CD14-positive monocyte (primary cell): ENCODE data around the gene RFX2. TPM values are rescaled to one million over a fixed set of nuclear protein-coding genes. Genes with fewer than 3 reads are reported as not detected.
"Not testable (repeated sequence)": the region's sequence is repeated elsewhere in the genome, so short reads cannot be mapped to it uniquely, and the experiment has no call there.

ENCODE experiments used
- DNase-seq, 3 donors: peaks; one replicate each; pipeline ENCODE4 v3.0.0-alpha.2; 2011 to 2022
- H2AFZ ChIP-seq: 2 replicates; pipeline ENCODE4 v1.6.0; 2012; ENCODE audit warnings: mild to moderate bottlenecking, low read depth, low read length, inconsistent platforms; ENCODE audit not compliant: insufficient read depth, poor library complexity, severe bottlenecking
- H3K27ac ChIP-seq, 2 donors: 1 replicate in 1 of 2; 2 replicates in 1 of 2; pipeline ENCODE4 v1.5.1; 2012 to 2013; ENCODE audit warnings: low read length in 2 of 2, control low read depth in 1 of 2, inconsistent platforms in 1 of 2, low read depth in 1 of 2, mild to moderate bottlenecking in 1 of 2
- H3K27me3 ChIP-seq, 2 donors: one replicate each; pipeline versions ENCODE4 v1.6.0 to v1.6.1; 2011 to 2013; ENCODE audit warnings: low read length in 2 of 2; ENCODE audit not compliant: control insufficient read depth in 2 of 2, insufficient read depth in 2 of 2
- H3K36me3 ChIP-seq, 2 donors: replicated peaks in 1 of 2; 1 replicate in 1 of 2; 2 replicates in 1 of 2; pipeline versions ENCODE4 v1.5.1 to v1.6.1; 2012 to 2013; ENCODE audit warnings: low read length in 2 of 2, control low read depth in 1 of 2, inconsistent platforms in 1 of 2, mild to moderate bottlenecking in 1 of 2; ENCODE audit not compliant: insufficient read depth in 2 of 2, control insufficient read depth in 1 of 2
- H3K4me1 ChIP-seq, 2 donors: 1 replicate in 1 of 2; 2 replicates in 1 of 2; pipeline versions ENCODE4 v1.5.1 to v1.6.1; 2012 to 2013; ENCODE audit warnings: low read length in 2 of 2, control low read depth in 1 of 2, inconsistent platforms in 1 of 2, mild to moderate bottlenecking in 1 of 2, moderate library complexity in 1 of 2; ENCODE audit not compliant: insufficient read depth in 2 of 2, control insufficient read depth in 1 of 2
- H3K4me2 ChIP-seq: replicated peaks from 2 replicates; pipeline ENCODE3; 2012; ENCODE audit warnings: low read length, moderate library complexity, mild to moderate bottlenecking; ENCODE audit not compliant: poor library complexity, severe bottlenecking; ENCODE audit errors: extremely low read depth
- H3K4me3 ChIP-seq, 3 experiments: fragments of 200-600 bp in 1 of 3; sonication (generic) in 1 of 3; replicated peaks in 1 of 3; 1 replicate in 2 of 3; 2 replicates in 1 of 3; pipeline ENCODE4 v1.5.1; 2011 to 2013; ENCODE audit warnings: low read length in 3 of 3, mild to moderate bottlenecking in 3 of 3, control low read depth in 2 of 3, low read depth in 2 of 3, inconsistent platforms in 1 of 3, moderate library complexity in 1 of 3
- H3K79me2 ChIP-seq: 2 replicates; pipeline ENCODE4 v1.6.0; 2012; ENCODE audit warnings: mild to moderate bottlenecking, control low read depth, inconsistent platforms, low read length, moderate library complexity; ENCODE audit not compliant: insufficient read depth
- H3K9ac ChIP-seq: 2 replicates; pipeline ENCODE4 v1.6.0; 2017; ENCODE audit warnings: low read length, mild to moderate bottlenecking; ENCODE audit not compliant: insufficient read depth, poor library complexity, severe bottlenecking
- H3K9me3 ChIP-seq, 2 donors: replicated peaks in 1 of 2; 1 replicate in 1 of 2; 2 replicates in 1 of 2; pipeline versions ENCODE4 v1.5.1 to v1.6.1; 2012 to 2013; ENCODE audit warnings: low read length in 2 of 2, control low read depth in 1 of 2; ENCODE audit not compliant: control insufficient read depth in 1 of 2, insufficient read depth in 1 of 2
- H4K20me1 ChIP-seq: 2 replicates; pipeline ENCODE4 v1.6.0; 2012; ENCODE audit warnings: mild to moderate bottlenecking, low read length, control low read depth, moderate library complexity; ENCODE audit not compliant: insufficient read depth
- H3K27ac Mint-ChIP-seq, 7 donors: one replicate each; pipeline ENCODE4 v1.8.0; 2020; ENCODE audit warnings: mild to moderate bottlenecking in 7 of 7, mixed read lengths in 7 of 7, moderate library complexity in 6 of 7, inconsistent platforms in 2 of 7
- H3K27me3 Mint-ChIP-seq, 3 donors: one replicate each; pipeline ENCODE4 v1.8.0; 2021 to 2022; ENCODE audit warnings: low read depth in 3 of 3, mild to moderate bottlenecking in 3 of 3, mixed read lengths in 3 of 3, moderate library complexity in 3 of 3, inconsistent platforms in 1 of 3
- H3K36me3 Mint-ChIP-seq, 2 donors: one replicate each; pipeline ENCODE4 v1.8.0; 2020; ENCODE audit warnings: mixed read lengths in 2 of 2, inconsistent platforms in 1 of 2, mild to moderate bottlenecking in 1 of 2
- H3K4me1 Mint-ChIP-seq: one replicate; pipeline ENCODE4 v1.8.0; 2020; ENCODE audit warnings: mild to moderate bottlenecking, mixed read lengths
- H3K4me3 Mint-ChIP-seq, 2 donors: one replicate each; pipeline ENCODE4 v1.8.0; 2020; ENCODE audit warnings: mild to moderate bottlenecking in 2 of 2, mixed read lengths in 2 of 2, moderate library complexity in 1 of 2
- H3K9me3 Mint-ChIP-seq, 7 donors: one replicate each; pipeline ENCODE4 v1.8.0; 2020 to 2022; ENCODE audit warnings: mixed read lengths in 7 of 7, mild to moderate bottlenecking in 6 of 7, moderate library complexity in 6 of 7, inconsistent platforms in 2 of 7
- CTCF ChIP-seq: fragments of 200-600 bp; IDR thresholded peaks from one replicate; pipeline ENCODE4 v1.8.0; 2022; ENCODE audit warnings: antibody characterized with exemption, mild to moderate bottlenecking
- WGBS: methylation state at CpG from one replicate; pipeline ENCODE4 v1.1.5; 2013; ENCODE audit warnings: missing lambda C conversion rate; ENCODE audit not compliant: insufficient coverage; 5-methylcytosine and 5-hydroxymethylcytosine counted together
- intact Hi-C, 2 donors: fragments of 100-400 bp; cut with micrococcal nuclease; formaldehyde crosslinking; loops; one replicate each; pipeline versions ENCODE4 v1.15.0 to v1.15.1; 2023
- polyA plus RNA-seq, 3 donors: library from polyadenylated mRNA; depleted of rRNA in 1 of 3; unstranded in 2 of 3; stranded (reverse) in 1 of 3; fragments of 300-500 nt in 2 of 3; fragments of >200 nt in 1 of 3; fragmentation: Illumina TruSeq in 2 of 3; gene quantifications; 1 replicate in 2 of 3; 2 replicates in 1 of 3; pipeline ENCODE4 v1.2.3, GENCODE V29; 2012 to 2021

Gene RFX2
- polyA plus RNA-seq, 3 donors = 5.7 to 12.9 (median 8.7) TPM

DNA sequence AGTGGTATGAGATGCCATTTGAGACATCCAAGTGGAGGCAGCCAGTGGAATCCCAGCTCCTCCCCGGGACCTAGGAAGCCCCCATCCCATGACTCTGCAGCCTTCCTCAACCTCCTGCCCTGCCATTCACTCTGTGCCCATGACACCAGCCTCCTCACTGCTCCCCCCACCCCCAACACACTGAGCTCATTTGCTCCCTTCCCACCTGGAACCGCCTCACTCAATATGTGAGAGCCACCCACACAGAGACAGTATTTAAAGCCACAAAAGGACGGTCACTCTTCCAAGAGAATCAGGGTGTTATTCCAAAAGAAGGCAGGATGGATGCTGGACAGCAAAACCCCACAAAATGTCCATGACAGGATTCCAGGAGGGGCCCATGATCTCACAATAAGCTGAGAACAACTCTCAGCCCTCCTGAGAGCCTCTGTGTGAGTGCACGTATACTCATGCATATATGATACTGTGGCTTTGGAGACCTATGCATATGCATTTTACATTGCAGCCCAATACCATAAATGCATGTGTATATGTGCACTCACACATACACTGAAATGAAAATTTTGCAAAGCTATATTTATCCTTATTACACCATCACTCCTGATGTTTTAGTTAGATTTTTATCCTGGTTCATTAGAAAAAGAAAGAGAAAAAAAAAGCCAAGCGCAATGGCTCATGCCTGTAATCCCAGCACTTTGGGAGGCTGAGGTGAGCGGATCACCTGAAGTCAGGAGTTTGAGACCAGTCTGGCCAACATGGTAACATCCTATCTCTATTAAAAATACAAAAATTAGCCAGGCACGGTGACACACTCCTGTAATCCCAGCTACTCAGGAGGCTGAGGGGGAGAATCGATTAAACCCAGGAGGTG is 121.5 kb downstream of the RFX2 start:
- no peaks in the 10 kb centered on the region for H3K9me3 ChIP-seq
- H3K4me3 ChIP-seq = no peak overlapping the region
- peaks cover 11 to 13% of the 10 kb centered on the region in 2 donors for H3K4me1 ChIP-seq
- H3K4me2 ChIP-seq = no peak overlapping the region
- 100% methylated on average over 3 of the region's 8 CpGs for WGBS
- intact Hi-C loops = loop anchor here (5.0 to 10.0 kb wide), 2 partner anchors 34 to 136 kb away; no protein-coding TSS in a partner anchor
- no peak overlapping the region for H3K27ac ChIP-seq
- H3K9me3 Mint-ChIP-seq = peaks cover 0 to 2% (median 0%) of the 10 kb centered on the region in 7 donors
- peaks cover 21% of the 10 kb centered on the region for H3K4me1 Mint-ChIP-seq
- H3K79me2 ChIP-seq = no peaks in the 10 kb centered on the region
- H4K20me1 ChIP-seq = no peaks in the 10 kb centered on the region
- H3K27me3 Mint-ChIP-seq = peaks cover 0 to 2% (median 0%) of the 10 kb centered on the region in 3 donors
- no peaks in the 10 kb centered on the region for H3K27me3 ChIP-seq
- no peak overlapping the region for H2AFZ ChIP-seq
- TF ChIP-seq CTCF = no peak
- H3K36me3 ChIP-seq = no peaks in the 10 kb centered on the region
- no peak overlapping the region for H3K4me3 Mint-ChIP-seq
- H3K27ac Mint-ChIP-seq = no peak overlapping the region
- H3K36me3 Mint-ChIP-seq = peaks cover 2 to 3% of the 10 kb centered on the region in 2 donors
- peak overlapping the region; percentile 12 for H3K9ac ChIP-seq
- no peak for DNase-seq

DNA sequence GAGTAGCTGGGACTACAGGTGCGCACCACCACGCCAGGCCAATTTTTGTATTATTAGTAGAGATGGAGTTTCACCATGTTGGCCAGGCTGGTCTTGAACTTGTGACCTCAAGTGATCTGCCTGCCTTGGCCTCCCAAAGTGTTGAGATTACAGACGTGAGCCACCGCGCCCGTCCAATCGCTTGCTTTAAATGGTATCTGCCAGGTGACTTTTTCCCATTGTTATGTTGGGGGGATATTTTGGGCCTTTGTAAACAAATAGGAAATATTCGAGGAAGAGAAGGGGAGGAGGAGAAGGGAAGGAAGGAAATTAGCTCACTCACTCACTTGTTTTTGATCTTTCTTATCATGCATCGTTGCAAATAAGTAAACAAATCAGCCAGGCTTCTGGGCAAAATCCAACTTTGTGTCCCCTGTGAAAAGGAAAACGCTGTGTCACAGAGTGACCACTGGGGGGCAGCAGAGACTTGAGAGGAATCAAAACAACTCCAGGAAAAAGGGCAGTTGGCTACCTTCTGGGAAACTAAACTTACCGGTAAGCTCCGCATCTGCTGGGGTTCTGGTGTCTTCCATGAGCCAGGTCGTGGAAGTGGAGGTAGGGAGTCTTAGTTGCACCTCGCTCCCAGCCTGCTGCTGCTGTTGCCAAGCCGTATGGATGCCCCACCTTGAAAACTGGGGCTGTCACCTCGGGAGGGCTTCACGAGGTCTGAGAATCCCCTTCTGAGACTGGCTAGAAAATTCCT is 123.1 kb downstream of the RFX2 start:
- Histone ChIP-seq H3K4me2 (peak overlapping the region; percentile 79), H3K27ac (peak overlapping the region in 1 of 2 donors; percentile 47), H2AFZ (peak overlapping the region; percentile 93), H3K4me3 (peak overlapping the region; percentile 40 to 77 (median 53)), H3K79me2 (no peaks in the 10 kb centered on the region), H3K9ac (peak overlapping the region; percentile 54), H3K36me3 (no peaks in the 10 kb centered on the region), H3K4me1 (peaks cover 17 to 23% of the 10 kb centered on the region in 2 donors), H3K9me3 (no peaks in the 10 kb centered on the region), H4K20me1 (no peaks in the 10 kb centered on the region), H3K27me3 (no peaks in the 10 kb centered on the region)
- 6% methylated on average over 10 of the region's 17 CpGs for WGBS
- Mint-ChIP-seq H3K4me1 (peaks cover 31% of the 10 kb centered on the region), H3K4me3 (peak overlapping the region; percentile 83 to 92), H3K9me3 (peaks cover 0 to 2% (median 0%) of the 10 kb centered on the region in 7 donors), H3K27me3 (peaks cover 0 to 2% (median 0%) of the 10 kb centered on the region in 3 donors), H3K27ac (peak overlapping the region in 3 of 7 donors; percentile 12 to 70 (median 14)), H3K36me3 (peaks cover 0 to 2% of the 10 kb centered on the region in 2 donors)
- peak; percentile 56 to 77 (median 65) for DNase-seq
- peak; percentile 86 for TF ChIP-seq CTCF
- intact Hi-C loops = loop anchor here (2.0 to 10.0 kb wide), 3 partner anchors 35 to 138 kb away; no protein-coding TSS in a partner anchor

DNA sequence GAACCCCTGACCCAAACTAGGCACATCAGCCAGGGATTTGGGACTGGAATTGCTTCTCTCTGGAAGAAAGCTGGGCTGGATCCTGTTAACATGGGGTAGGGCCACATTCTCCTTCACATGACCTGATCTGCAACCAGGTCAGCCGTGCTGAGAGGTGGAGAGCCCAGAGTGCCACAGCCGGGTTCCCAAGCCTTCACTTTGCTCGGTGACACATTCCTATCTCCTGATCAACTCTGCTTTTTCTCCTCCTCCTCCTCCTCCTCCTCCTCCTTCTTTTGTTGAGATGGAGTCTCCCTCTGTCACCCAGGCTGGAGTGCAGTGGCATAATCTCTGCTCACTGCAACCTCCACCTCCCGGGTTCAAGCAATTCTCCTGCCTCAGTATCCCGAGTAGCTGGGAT is 124.5 kb downstream of the RFX2 start:
- Histone ChIP-seq H3K9ac (peak overlapping the region; percentile 8), H3K4me1 (peaks cover 17 to 23% of the 10 kb centered on the region in 2 donors)
- not testable (repeated sequence) for H3K9me3 Mint-ChIP-seq, H3K27ac ChIP-seq, H3K9me3 ChIP-seq, H3K4me3 ChIP-seq, H3K27me3 ChIP-seq, H3K4me3 Mint-ChIP-seq, H3K36me3 Mint-ChIP-seq, H3K4me2 ChIP-seq, DNase-seq, H3K36me3 ChIP-seq, H3K27me3 Mint-ChIP-seq, H4K20me1 ChIP-seq, H3K27ac Mint-ChIP-seq, H2AFZ ChIP-seq, H3K79me2 ChIP-seq
- intact Hi-C loops = loop anchor here (2.0 to 10.0 kb wide), 3 partner anchors 36 to 139 kb away; no protein-coding TSS in a partner anchor
- peaks cover 29% of the 10 kb centered on the region for H3K4me1 Mint-ChIP-seq
- WGBS = 100% methylated on average over 3 of the region's 5 CpGs
